Testis (tissue), 3 donors: ENCODE results near the gene NUP93. TPM values are rescaled to one million over a fixed set of nuclear protein-coding genes. Genes with fewer than 3 reads are reported as not detected.

Experiments
- DNase-seq: peaks from one replicate; pipeline ENCODE4 v3.0.0-alpha.2; 2019
- H3K27ac ChIP-seq, 2 donors: fragments of 200-600 bp; sonication (generic); one replicate each; pipeline ENCODE4 v1.5.1; 2019
- H3K27me3 ChIP-seq: fragments of 200-600 bp; sonication (generic); one replicate; pipeline ENCODE4 v1.5.1; 2019
- H3K36me3 ChIP-seq: fragments of 200-600 bp; sonication (generic); one replicate; pipeline ENCODE4 v1.5.1; 2017; ENCODE audit warnings: low read depth; ENCODE audit errors: missing control alignments
- H3K4me1 ChIP-seq: fragments of 200-600 bp; sonication (generic); one replicate; pipeline ENCODE4 v1.5.1; 2019
- H3K4me3 ChIP-seq, 2 donors: fragments of 200-600 bp; sonication (generic); one replicate each; pipeline ENCODE4 v1.5.1; 2017 to 2019
- H3K9me3 ChIP-seq: fragments of 200-600 bp; sonication (generic); one replicate; pipeline ENCODE4 v1.5.1; 2017
- POLR2A ChIP-seq: fragments of 450-650 bp; IDR thresholded peaks from one replicate; pipeline ENCODE4 v1.6.1; 2017; ENCODE audit warnings: antibody characterized with exemption, mild to moderate bottlenecking, moderate library complexity
- WGBS, 2 donors: methylation state at CpG; one replicate each; pipeline ENCODE4 v1.1.5; 2018; 5-methylcytosine and 5-hydroxymethylcytosine counted together
- intact Hi-C: fragments of 100-400 bp; cut with DNase I; formaldehyde crosslinking; loops from one replicate; pipeline ENCODE4 v1.15.1; 2023; ENCODE audit warnings: low total_unique reads
- polyA plus RNA-seq: library from polyadenylated mRNA; stranded (reverse); fragments of 350-450 nt; fragmentation: Illumina TruSeq; extraction: RNeasy Lipid Tissue Mini Kit (QIAGEN cat#74804); gene quantifications from one replicate; pipeline ENCODE4 v1.2.3, GENCODE V29; 2014; ENCODE audit warnings: low read depth, low replicate concordance; ENCODE audit not compliant: insufficient read depth
- total RNA-seq, 2 donors: library from RNA; depleted of rRNA; stranded (reverse); fragments of >200 nt; gene quantifications; one replicate each; pipeline ENCODE4 v1.2.3, GENCODE V29; 2016
- TF ChIP-seq, protein P1 (sequence below), 3 experiments: fragments of 450-650 bp in 2 of 3; fragments of 200-600 bp in 1 of 3; sonication (generic) in 1 of 3; IDR thresholded peaks; one replicate each; pipeline ENCODE4 v1.5.1; 2016 to 2019; ENCODE audit warnings: antibody characterized with exemption in 3 of 3, mild to moderate bottlenecking in 2 of 3, moderate library complexity in 1 of 3

The NUP93 gene
- total and polyA plus RNA-seq, 3 donors from 2014 or later: 94.2 to 147 (median 102) TPM

DNA sequence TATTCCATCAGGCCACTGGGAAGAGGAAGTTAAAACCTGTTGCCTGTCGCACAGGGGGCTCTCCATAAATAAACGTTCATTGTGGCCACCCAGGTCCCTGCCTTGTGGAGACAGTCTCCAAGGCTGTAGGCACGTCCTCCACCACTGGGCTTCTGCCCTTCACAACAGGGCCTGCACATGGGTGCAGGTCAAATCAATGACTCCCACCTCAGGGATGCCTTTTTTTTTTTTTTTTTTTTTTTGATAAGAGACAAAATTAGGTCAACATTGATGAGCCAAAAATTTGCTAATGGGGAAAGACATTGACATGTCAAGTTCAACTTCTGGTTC, 122.4 kb downstream of the NUP93 start:
- Histone ChIP-seq H3K27ac (no peak overlapping the region), H3K9me3 (no peaks in the 10 kb centered on the region), H3K4me3 (no peak overlapping the region), H3K27me3 (no peaks in the 10 kb centered on the region), H3K36me3 (no peaks in the 10 kb centered on the region), H3K4me1 (peaks cover 19% of the 10 kb centered on the region)
- 82 to 90% methylated on average over 3 of the region's 3 CpGs for WGBS, 2 donors
- TF ChIP-seq, protein P1, sequence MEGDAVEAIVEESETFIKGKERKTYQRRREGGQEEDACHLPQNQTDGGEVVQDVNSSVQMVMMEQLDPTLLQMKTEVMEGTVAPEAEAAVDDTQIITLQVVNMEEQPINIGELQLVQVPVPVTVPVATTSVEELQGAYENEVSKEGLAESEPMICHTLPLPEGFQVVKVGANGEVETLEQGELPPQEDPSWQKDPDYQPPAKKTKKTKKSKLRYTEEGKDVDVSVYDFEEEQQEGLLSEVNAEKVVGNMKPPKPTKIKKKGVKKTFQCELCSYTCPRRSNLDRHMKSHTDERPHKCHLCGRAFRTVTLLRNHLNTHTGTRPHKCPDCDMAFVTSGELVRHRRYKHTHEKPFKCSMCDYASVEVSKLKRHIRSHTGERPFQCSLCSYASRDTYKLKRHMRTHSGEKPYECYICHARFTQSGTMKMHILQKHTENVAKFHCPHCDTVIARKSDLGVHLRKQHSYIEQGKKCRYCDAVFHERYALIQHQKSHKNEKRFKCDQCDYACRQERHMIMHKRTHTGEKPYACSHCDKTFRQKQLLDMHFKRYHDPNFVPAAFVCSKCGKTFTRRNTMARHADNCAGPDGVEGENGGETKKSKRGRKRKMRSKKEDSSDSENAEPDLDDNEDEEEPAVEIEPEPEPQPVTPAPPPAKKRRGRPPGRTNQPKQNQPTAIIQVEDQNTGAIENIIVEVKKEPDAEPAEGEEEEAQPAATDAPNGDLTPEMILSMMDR (IDR thresholded peaks at IDR 0.05): no peak
- TF ChIP-seq POLR2A: no peak
- intact Hi-C loops: no loop called here
- DNase-seq: no peak

GRCh38 chr16:56852968-56853367, 123.0 kb downstream of the NUP93 start:
- no peaks in the 10 kb centered on the region for H3K9me3 ChIP-seq
- no peaks in the 10 kb centered on the region for H3K36me3 ChIP-seq
- H3K27ac ChIP-seq: no peak overlapping the region
- intact Hi-C loops: no loop called here
- peaks cover 14% of the 10 kb centered on the region for H3K4me1 ChIP-seq
- DNase-seq: no peak
- WGBS, 2 donors: 91 to 99% methylated on average over 11 of the region's 11 CpGs
- TF ChIP-seq, protein P1 (IDR thresholded peaks at IDR 0.05): no peak
- no peak for TF ChIP-seq POLR2A
- H3K27me3 ChIP-seq: no peaks in the 10 kb centered on the region
- no peak overlapping the region for H3K4me3 ChIP-seq

DNA sequence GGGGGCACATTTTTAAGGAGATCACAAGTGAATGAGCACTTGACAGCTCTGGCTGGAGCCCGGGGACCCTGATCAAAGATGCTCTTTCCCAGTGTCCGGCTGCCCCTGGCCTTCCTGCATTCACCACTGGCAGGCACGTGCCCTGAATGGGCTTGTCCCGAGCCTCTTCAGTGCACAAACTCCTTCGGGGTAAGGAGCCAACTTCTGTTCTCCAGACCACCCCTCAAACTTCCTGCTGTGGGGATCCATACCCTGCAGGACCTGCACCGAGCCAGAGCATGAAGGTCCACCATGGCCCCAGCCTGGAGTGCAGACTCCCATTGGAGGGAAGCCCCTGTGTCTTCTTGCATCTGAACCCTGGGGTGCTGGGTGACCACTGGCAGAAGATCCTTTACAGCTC, 125.3 kb downstream of the NUP93 start:
- H3K4me3 ChIP-seq: no peak overlapping the region
- H3K27me3 ChIP-seq: no peaks in the 10 kb centered on the region
- intact Hi-C loops: no loop called here
- H3K9me3 ChIP-seq: no peaks in the 10 kb centered on the region
- TF ChIP-seq POLR2A: no peak
- TF ChIP-seq, protein P1 (IDR thresholded peaks at IDR 0.05): no peak
- H3K4me1 ChIP-seq: no peaks in the 10 kb centered on the region
- no peak for DNase-seq
- H3K27ac ChIP-seq: no peak overlapping the region
- 98 to 100% methylated on average over 1 to 6 of the region's 6 CpGs for WGBS, 2 donors
- H3K36me3 ChIP-seq: no peaks in the 10 kb centered on the region

DNA sequence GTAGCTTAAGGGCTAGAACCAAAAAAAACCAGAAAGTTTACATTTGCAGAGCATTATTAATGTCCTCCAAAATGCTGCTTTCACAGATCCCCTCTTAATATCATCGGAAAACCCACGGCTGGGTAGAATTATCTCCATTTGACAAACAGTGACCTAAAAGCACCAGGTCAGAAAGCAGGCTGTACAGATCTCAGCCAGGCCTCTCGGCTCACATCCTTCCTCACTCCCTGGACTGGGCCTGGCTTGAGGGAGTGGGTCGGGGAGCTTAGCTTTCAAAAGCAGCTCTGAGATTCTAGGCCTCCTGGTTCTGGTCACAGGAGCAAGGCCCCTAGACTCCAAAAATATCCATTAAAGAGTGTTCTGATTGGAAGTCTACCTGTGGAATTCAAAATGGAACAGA, 126.0 kb downstream of the NUP93 start:
- Histone ChIP-seq H3K4me3 (no peak overlapping the region), H3K4me1 (peaks cover 2% of the 10 kb centered on the region), H3K9me3 (no peaks in the 10 kb centered on the region), H3K36me3 (no peaks in the 10 kb centered on the region), H3K27ac (no peak overlapping the region), H3K27me3 (no peaks in the 10 kb centered on the region)
- no peak for DNase-seq
- WGBS, 2 donors: 58% methylated on average over 3 to 4 of the region's 4 CpGs
- intact Hi-C loops: no loop called here
- TF ChIP-seq POLR2A: no peak
- TF ChIP-seq, protein P1 (IDR thresholded peaks at IDR 0.05): no peak

DNA sequence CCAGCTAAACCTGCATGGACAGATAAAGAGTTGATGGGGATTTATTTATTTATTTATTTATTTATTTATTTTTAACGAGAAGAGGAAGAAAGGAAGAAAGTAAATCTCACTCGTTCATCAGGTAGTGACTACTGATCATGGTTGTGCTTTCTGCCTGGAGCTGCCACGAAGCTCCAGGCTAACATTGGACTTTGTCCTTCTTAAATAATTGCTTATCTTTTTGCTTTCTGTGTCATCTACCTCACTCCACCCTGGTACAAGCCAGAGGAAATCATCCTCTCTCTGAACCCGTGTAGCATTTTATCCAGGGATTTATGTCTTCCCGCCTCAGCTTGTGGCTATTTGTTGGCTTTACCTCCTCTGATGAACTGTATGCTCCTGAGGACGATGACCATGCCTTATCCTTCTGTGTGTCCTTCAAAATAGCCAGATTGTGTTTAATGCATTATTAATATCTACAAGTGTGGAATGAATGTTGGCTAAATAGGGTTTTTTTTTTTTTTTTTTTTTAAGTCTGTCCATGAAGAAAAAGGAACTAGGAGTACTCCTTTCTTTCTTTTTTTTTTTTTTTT, 127.0 kb downstream of the NUP93 start:
- Histone ChIP-seq H3K9me3 (no peaks in the 10 kb centered on the region), H3K4me1 (peaks cover 7% of the 10 kb centered on the region), H3K4me3 (no peak overlapping the region), H3K27ac (no peak overlapping the region), H3K27me3 (no peaks in the 10 kb centered on the region), H3K36me3 (no peaks in the 10 kb centered on the region)
- DNase-seq: no peak
- no peak for TF ChIP-seq POLR2A
- TF ChIP-seq, protein P1 (IDR thresholded peaks at IDR 0.05): no peak
- 47 to 50% methylated on average over 6 of the region's 6 CpGs for WGBS, 2 donors
- intact Hi-C loops: no loop called here
